ENCODE results near the gene PAFAH1B2.

The PAFAH1B2 gene

DNA sequence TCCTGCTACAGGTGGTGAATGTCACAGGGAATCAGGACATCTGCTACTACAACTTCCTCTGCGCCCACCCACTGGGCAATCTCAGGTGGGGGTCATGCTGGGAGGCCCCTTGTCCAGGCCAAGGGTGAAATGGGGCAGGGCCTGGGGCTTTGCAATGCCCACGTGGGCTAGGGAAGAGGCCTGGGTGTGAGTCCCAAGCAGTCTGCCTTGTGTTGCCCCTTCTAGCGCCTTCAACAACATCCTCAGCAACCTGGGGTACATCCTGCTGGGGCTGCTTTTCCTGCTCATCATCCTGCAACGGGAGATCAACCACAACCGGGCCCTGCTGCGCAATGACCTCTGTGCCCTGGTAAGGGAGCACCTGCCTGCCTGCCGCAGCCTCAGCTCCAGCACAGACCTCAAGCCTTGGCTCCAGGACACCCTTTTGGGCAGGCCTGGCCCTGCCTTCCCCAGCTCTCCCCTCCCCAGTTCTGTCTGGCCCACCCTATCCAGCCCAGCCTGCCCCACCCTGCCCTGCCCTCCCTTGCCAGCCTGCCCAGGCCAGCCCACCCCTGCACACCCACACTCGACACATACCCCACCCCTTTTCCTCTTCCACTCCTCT lies 46.0 kb downstream of the PAFAH1B2 start:
- no peak for ATAC-seq

DNA sequence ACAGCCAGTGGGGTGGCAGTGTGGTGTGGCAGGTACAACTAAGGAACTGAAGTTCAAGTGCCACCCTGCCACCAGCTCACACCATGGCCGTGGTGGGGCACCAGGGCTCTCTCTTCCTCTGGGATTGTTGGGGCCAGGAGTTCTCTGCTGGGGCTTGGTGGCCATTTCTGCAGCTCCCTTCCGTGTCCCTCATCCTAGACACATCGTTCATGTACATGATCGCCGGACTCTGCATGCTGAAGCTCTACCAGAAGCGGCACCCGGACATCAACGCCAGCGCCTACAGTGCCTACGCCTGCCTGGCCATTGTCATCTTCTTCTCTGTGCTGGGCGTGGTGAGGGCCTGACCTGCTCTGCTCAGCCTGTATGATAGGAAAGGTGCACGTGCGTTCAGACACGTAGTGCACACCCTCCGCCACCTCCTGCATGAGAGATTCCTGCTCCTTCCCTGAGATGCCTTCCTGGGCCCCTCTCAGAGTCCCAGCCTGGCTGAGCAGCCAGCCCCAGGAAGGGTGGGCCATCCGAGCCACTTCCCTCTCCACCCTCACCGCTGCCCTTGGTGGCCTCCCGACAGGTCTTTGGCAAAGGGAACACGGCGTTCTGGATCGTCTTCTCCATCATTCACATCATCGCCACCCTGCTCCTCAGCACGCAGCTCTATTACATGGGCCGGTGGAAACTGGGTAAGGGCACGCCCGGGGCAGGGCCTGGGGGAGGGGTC lies 47.8 kb downstream of the PAFAH1B2 start:
- no peak for ATAC-seq

DNA sequence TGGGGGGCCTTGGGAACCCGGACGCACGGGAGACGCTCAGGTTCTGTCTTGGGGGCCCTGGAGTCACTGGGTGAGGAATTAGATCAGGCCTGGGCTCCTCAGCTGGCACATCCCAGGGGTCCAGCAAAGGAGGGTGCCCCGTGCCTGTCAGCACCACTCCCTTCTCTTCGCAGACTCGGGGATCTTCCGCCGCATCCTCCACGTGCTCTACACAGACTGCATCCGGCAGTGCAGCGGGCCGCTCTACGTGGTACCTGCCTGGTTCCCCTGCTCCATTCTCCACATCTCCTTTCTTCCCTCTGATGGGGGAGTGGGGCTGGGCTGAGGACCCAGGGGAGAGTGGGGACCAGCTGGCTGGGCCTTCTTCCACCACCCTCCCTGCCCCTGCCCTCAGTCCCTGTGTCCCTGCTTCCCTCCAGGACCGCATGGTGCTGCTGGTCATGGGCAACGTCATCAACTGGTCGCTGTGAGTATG lies 48.4 kb downstream of the PAFAH1B2 start:
- ATAC-seq: no peak

DNA sequence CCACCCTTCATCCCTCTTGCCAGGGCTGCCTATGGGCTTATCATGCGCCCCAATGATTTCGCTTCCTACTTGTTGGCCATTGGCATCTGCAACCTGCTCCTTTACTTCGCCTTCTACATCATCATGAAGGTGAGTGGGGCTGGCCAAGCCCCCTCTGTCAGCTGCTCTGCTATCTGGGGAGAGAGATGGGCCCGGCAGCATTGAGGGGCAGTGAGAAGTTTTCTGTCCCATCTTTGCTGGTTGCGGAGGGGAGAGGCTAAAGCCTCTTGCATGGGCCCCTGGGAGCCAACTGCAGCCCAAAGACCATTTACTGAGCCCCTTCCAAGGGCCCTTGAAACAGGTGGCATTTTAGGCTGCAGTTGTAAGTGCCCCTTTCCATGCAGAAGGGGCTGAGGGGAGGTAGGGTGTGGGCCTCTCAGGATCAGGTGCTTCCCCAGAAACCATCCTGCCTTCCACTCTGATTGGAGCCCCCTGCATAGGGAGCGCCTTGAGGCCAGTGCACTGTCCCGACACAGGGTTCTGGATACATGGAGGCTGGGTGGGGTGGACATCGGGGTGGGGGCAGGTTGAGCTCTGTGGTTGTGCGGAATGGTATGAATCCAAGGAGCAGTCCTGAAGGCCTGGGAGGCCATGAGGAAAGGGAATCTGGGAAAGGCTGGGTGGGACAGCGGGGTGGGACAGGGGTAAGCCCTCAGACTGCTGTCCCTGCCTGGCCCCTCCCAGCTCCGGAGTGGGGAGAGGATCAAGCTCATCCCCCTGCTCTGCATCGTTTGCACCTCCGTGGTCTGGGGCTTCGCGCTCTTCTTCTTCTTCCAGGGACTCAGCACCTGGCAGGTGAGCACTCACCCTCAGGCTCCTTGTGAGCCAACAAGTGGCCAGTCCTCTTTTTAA lies 49.3 kb downstream of the PAFAH1B2 start:
- ATAC-seq: no peak

DNA sequence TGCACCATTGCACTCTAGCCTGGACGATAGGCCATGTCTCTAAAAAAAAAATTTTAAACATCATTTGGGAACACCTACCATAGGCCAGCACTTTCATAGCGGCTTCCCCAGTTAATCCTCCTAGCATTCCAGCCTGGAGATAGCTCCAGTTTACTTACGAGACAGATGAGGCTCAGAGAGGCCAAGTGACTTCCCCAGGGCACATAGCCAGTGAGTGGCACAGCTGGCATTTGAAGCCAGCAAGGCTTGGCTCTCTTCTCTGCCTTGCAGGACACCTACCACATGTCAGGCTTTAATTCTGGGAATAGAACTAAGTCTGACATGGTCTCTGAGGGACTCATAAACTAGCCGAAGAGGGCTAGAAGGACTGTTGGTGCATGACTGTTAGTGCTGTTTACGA lies 50.2 kb downstream of the PAFAH1B2 start:
- ATAC-seq: no peak

DNA sequence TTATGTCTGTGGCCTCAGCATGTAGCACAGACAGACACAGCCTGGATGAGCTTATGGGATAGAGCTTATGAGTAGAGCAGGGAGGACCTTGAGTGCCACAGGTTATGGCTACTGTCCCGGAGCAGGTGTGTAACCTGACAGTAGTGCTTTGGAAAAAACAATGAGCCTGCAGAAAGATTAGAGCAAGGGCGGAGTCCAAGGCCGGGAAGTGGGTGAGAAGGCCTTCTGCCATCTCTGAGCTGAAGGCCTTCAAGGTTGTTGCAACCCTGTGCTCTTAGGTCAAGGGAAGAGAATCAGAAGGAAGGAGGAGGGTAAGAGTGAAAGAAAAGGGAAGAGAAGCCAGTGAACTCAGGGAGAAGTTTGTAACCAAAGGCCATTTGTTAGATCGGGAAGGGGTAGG lies 51.2 kb downstream of the PAFAH1B2 start:
- ATAC-seq: no peak

DNA sequence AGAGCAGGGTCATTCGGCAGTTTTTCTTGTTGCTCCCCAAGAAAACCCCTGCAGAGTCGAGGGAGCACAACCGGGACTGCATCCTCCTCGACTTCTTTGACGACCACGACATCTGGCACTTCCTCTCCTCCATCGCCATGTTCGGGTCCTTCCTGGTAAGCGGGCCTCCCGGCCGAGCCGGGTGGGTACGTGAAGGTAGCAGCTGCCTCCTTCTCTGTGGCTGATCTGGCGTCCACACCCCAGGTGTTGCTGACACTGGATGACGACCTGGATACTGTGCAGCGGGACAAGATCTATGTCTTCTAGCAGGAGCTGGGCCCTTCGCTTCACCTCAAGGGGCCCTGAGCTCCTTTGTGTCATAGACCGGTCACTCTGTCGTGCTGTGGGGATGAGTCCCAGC lies 51.7 kb downstream of the PAFAH1B2 start:
- no peak for ATAC-seq

DNA sequence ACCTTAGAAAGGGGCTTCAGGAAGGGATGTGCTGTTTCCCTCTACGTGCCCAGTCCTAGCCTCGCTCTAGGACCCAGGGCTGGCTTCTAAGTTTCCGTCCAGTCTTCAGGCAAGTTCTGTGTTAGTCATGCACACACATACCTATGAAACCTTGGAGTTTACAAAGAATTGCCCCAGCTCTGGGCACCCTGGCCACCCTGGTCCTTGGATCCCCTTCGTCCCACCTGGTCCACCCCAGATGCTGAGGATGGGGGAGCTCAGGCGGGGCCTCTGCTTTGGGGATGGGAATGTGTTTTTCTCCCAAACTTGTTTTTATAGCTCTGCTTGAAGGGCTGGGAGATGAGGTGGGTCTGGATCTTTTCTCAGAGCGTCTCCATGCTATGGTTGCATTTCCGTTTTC lies 52.9 kb downstream of the PAFAH1B2 start:
- no peak for ATAC-seq

DNA sequence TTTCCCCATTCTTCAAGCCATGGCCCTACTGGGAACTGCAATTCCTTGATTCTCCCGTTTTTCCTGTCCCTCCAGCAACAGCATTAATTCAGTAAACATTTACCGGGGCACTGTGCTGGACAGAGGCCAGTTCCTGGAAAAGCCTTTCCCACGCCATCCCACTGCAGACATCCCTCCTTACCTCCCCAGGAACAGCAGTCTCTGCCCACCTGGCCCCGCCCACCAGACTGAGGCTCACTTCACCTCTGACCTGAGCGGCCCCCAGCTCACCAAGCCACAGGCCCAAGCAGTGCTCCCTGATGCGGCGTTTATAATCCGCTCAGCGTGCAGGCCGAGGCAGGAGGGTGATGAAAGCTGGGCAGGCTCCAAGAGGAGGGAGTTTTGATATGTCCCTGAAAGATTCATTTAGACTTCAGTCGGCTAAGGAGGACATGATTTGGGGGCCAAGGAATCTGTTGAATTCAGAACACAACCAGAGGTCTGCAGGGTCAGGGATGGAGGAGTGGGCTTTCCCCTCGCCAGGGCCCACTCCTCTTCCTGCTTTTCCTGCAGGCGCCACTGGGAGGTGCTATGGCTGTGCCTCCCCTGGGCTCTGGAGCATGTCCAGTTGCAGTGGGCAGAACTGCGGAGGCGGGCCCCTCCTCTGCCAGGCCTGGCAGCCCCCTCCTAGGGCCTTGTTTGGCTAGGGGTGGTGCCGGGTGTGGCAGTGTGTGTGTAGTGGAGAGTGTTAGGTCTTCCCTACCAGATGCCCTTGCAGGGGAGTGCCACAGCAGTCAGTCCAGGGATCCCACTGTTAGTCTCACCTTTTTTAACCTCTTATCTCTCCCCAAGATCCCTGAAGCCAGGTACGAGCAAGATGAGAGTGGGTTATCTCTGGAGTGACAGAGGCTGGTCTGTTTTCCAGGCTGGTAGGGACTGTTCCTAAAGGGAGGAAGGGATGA lies 53.7 kb downstream of the PAFAH1B2 start:
- no peak for ATAC-seq

DNA sequence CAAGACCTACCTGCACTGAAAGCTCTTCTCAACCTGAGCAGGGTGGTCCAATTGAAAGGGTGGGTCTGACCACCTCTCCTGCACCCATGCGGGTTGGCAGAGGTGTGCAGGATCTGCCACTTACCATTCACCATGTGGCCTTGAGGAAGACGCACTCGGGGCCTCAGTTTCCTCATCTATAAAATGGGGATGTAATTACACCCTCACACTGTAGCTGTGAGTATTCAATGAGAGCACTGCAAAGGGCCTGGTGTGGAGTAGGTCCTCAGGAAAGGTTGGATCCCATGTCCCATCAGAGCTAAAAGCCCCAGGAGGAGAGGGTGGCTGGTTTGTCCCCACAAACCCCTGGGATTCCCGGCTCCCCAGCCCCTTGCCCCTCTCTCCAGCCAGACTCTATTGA lies 54.5 kb downstream of the PAFAH1B2 start:
- ATAC-seq: no peak

DNA sequence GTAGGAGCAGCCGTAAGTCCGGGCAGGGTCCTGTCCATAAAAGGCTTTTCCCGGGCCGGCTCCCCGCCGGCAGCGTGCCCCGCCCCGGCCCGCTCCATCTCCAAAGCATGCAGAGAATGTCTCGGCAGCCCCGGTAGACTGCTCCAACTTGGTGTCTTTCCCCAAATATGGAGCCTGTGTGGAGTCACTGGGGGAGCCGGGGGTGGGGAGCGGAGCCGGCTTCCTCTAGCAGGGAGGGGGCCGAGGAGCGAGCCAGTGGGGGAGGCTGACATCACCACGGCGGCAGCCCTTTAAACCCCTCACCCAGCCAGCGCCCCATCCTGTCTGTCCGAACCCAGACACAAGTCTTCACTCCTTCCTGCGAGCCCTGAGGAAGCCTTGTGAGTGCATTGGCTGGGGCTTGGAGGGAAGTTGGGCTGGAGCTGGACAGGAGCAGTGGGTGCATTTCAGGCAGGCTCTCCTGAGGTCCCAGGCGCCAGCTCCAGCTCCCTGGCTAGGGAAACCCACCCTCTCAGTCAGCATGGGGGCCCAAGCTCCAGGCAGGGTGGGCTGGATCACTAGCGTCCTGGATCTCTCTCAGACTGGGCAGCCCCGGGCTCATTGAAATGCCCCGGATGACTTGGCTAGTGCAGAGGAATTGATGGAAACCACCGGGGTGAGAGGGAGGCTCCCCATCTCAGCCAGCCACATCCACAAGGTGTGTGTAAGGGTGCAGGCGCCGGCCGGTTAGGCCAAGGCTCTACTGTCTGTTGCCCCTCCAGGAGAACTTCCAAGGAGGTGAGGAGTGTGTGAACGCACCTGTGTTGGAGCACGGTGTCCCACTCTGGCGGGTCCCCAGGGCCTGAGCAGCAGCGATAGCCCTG lies 55.2 kb downstream of the PAFAH1B2 start, which contains the start of gene TAGLN:
TSS of gene TAGLN (plus strand) at position 318 of the 863 bp plus-strand sequence. CDS start 3,644 bp downstream, outside the sequence.
- ATAC-seq: no peak

DNA sequence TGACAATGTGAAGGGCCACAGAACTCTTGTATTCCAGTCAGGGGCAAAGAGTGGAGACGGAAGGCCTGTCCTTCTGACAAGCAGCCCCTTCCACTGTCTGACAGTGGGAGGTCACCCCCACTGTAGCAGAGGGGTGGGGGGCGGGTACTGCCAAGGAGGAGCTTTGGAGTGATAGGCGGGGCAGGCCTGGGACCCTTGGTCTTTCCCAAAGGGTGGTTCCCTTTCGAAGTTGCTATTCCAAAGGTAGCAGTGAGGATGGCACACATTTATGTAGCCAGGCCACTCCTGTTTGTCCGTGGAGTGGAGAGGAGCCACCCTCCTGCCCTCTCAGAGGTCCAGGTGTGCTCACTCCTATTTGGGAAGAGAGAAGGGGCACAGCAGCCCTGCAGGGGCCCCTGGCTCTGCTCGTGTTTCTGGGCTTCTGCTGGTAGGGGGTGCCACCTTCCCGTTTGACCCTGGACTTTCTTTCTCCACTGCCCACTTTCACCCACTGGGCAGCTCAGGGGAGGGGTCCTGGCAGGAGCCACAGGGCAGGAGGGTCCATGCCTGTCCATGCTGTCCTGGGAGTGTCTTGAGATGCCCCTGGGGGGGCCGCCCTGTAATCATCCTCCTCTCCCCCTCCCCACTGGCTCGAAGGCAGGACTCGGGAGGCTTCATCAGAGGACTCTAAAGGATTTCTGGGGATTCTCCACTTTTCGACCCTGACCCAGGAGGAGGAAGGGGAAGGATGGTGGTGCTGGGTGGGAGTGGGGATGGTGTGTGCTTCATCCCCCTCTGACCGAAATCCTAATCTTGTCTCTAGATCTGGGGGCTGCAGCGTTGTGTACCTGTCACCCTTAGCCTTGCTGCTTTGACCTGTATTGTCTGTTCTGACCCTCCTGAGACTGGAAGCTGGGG lies 56.1 kb downstream of the PAFAH1B2 start:
- no peak for ATAC-seq

DNA sequence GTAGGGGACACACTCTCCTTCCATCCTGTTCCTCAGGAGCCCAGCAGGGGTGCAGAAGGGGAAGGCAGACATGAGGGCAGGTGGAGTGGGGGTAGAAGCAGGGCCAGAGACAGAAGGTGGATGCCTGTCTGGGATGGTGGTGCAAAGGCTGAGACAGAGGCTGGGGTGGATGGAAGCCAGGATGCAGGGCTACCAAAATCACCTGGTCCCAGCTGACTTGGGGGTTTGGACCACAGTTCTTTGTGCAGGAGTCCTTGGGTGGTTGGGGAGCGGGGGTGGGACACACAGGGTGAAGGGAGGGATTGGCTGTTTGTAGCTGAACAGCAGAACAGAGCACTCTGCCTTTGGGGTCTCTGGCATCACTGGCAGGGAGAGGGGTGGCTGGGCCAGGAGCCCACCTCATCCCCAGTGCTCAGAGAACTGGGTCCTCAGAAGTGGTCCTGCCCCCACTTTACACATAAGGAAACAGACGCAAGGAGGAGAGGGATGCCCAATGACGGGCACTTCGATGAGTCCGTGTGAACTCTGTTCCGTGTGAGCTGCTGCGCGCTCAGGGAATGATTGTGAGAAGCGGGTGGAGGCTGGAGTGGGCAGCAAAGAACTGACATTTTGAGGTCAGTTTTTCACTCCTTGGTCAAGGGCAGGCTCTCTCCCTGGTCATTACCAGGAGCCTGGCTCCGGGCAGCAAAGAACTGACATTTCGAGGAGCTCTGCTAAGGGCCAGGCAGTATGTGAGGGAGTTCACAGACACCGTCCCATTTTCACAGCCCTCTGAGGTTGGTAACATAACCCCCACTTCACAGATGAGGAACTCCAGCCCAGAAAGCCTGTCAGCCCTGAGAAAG lies 56.9 kb downstream of the PAFAH1B2 start:
- ATAC-seq: no peak

DNA sequence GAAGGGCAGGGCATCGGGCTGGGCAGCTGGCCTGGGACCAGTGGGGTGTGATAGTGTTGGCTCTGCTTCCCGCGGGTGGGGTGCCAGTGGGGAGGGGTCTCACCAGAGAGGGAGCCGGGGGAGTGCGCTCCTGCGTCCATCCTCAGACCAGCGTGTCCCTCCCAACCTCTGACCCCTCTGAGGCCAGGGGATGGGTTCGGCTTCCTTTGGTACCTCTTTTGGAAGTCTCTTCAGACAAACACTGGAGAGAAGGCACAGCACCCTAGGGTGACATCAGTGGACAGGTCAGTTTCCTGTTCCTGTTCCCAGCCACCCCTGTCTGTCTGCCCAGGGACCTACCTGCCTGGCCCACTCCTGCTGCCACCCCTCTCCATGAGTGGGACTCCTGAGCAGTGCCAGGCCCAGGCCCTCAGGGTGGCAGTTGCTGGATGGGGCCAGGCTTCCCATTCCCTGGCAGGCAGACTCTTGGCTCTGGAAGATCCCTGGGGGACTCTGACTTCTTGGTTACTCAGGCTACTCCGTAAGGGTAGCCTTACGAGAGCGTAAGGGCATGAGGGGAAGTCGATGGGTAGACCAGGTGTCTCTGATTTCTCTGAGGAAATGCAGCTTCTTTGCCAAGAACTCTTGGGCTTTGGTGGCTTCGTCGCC lies 57.7 kb downstream of the PAFAH1B2 start:
- ATAC-seq: no peak

DNA sequence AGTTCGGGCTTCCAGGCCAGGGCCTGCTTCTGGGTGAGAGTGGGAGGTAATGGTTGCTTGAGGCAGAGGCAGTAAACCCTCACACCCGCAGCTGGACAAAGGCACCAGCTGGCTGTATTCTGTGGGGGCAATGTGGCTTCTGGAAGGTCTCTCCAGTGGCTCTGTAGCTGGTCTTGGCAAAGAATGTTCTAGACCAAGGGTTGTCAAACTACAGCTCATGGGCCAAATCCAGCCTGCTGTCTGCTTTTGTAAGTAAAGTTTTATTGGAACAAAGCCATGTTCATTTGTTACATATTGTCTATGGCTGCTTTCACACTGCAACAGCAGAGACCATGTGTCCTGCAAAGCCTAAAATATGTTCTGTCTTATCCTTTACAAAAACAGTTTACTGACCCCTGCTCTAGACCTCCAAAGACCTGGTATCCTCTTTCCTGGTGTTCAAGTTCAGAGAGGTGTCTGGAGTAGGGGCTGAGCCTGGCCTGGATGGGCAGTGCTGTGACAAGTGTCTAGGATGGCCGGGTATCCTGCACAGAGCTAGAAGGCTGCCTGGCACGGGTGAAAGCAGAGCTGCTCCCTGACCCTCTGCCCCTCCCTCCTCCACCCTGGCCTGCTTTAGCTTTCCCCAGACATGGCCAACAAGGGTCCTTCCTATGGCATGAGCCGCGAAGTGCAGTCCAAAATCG lies 58.4 kb downstream of the PAFAH1B2 start:
- no peak for ATAC-seq

DNA sequence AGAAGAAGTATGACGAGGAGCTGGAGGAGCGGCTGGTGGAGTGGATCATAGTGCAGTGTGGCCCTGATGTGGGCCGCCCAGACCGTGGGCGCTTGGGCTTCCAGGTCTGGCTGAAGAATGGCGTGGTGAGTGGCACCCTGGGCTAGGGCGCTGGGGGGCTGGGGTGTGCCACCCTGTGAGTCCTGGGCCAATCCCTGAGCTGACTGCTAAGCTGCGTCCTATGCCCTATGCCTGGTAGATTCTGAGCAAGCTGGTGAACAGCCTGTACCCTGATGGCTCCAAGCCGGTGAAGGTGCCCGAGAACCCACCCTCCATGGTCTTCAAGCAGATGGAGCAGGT lies 59.0 kb downstream of the PAFAH1B2 start:
- ATAC-seq: no peak

DNA sequence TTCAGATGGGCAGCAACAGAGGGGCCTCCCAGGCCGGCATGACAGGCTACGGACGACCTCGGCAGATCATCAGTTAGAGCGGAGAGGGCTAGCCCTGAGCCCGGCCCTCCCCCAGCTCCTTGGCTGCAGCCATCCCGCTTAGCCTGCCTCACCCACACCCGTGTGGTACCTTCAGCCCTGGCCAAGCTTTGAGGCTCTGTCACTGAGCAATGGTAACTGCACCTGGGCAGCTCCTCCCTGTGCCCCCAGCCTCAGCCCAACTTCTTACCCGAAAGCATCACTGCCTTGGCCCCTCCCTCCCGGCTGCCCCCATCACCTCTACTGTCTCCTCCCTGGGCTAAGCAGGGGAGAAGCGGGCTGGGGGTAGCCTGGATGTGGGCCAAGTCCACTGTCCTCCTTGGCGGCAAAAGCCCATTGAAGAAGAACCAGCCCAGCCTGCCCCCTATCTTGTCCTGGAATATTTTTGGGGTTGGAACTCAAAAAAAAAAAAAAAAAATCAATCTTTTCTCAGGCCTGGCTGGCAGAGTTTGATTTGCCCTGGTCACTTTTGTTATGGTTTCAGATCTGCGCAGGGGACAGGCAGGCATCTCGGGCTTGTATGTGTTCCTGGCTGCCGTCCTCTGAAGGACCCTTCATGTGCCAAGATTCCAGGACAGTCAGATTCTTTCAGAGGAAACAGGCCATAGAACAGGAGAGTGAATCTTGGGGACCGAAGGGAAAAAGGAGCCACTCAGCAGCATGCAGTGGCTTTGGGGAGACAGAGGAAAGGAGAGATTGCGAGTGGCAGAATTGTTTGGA lies 60.4 kb downstream of the PAFAH1B2 start:
- ATAC-seq: no peak
